ENCODE measurements around the gene SOX12. TPM values are rescaled to one million over a fixed set of nuclear protein-coding genes. Genes with fewer than 3 reads are reported as not detected.

Gene SOX12
- total RNA-seq, 2 experiments from 2014 or later, result 11.6 to 11.9 TPM

- H3K36me3 Mint-ChIP-seq (ENCODE audit: low read depth), result peaks cover 4% of the 10 kb centered on the region
- H3K4me3 ChIP-seq (ENCODE audit: low read length), result no peak overlapping the region
- H3K27ac ChIP-seq (ENCODE audit: low read depth in 1 of 2, low read length in 2 of 2), result no peak overlapping the region
- intact Hi-C loops (cut with DNase I, micrococcal nuclease), result no loop called here
- H3K27me3 Mint-ChIP-seq, result no peaks in the 10 kb centered on the region
- CTCF ChIA-PET, result no interaction called here
- POLR2A ChIA-PET, result no interaction called here
- no peak overlapping the region for H3K4me3 Mint-ChIP-seq
- H3K9me3 ChIP-seq (ENCODE audit: control insufficient read depth in 1 of 2, insufficient read depth in 1 of 2, low read length in 2 of 2), result no peaks in the 10 kb centered on the region
- peaks cover 16% of the 10 kb centered on the region for H3K4me1 Mint-ChIP-seq (ENCODE audit: low read depth)
- no peak overlapping the region for H3K27ac Mint-ChIP-seq
- H3K9me3 Mint-ChIP-seq, result no peaks in the 10 kb centered on the region
- H3K4me1 ChIP-seq (ENCODE audit: insufficient read depth, low read length), result peaks cover 15% of the 10 kb centered on the region
- H3K27me3 ChIP-seq (ENCODE audit: control insufficient read depth in 1 of 2, insufficient read depth in 2 of 2, low read length in 2 of 2), result no peaks in the 10 kb centered on the region
- ATAC-seq (ENCODE audit: poor library complexity) (no peak), DNase-seq (no peak)
- TF ChIP-seq, protein P1, sequence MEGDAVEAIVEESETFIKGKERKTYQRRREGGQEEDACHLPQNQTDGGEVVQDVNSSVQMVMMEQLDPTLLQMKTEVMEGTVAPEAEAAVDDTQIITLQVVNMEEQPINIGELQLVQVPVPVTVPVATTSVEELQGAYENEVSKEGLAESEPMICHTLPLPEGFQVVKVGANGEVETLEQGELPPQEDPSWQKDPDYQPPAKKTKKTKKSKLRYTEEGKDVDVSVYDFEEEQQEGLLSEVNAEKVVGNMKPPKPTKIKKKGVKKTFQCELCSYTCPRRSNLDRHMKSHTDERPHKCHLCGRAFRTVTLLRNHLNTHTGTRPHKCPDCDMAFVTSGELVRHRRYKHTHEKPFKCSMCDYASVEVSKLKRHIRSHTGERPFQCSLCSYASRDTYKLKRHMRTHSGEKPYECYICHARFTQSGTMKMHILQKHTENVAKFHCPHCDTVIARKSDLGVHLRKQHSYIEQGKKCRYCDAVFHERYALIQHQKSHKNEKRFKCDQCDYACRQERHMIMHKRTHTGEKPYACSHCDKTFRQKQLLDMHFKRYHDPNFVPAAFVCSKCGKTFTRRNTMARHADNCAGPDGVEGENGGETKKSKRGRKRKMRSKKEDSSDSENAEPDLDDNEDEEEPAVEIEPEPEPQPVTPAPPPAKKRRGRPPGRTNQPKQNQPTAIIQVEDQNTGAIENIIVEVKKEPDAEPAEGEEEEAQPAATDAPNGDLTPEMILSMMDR (IDR thresholded peaks at IDR 0.05), result no peak
- peaks cover 1% of the 10 kb centered on the region for H3K36me3 ChIP-seq (ENCODE audit: insufficient read depth, low read length)
Observed at GRCh38 chr20:305745-306144, 19.6 kb upstream of the SOX12 start.

GRCh38 chr20:308427-309038 is 16.8 kb upstream of the SOX12 start:
- ChIA-PET POLR2A (interaction anchor here (3.3 kb wide), 1 partner anchor 10 kb away, joined by 18 read pairs; the partner anchor contains the start of gene ZCCHC3), CTCF (interaction anchor here (1.6 kb wide), 1 partner anchor 22 kb away, joined by 4 read pairs; no protein-coding TSS in a partner anchor)

GRCh38 chr20:309306-309840 is 16.0 kb upstream of the SOX12 start:
- H3K4me3 ChIP-seq (ENCODE audit: low read length), result no peak overlapping the region
- H3K27ac ChIP-seq (ENCODE audit: low read depth in 1 of 2, low read length in 2 of 2), result no peak overlapping the region
- CTCF ChIA-PET, result interaction anchor here (1.6 kb wide), 1 partner anchor 21 kb away, joined by 4 read pairs; no protein-coding TSS in a partner anchor
- Mint-ChIP-seq H3K27ac (no peak overlapping the region), H3K9me3 (no peaks in the 10 kb centered on the region), H3K4me3 (no peak overlapping the region), H3K27me3 (no peaks in the 10 kb centered on the region), H3K36me3 (ENCODE audit: low read depth) (no peaks in the 10 kb centered on the region), H3K4me1 (ENCODE audit: low read depth) (peaks cover 14% of the 10 kb centered on the region)
- no peak for DNase-seq
- H3K27me3 ChIP-seq (ENCODE audit: control insufficient read depth in 1 of 2, insufficient read depth in 2 of 2, low read length in 2 of 2), result no peaks in the 10 kb centered on the region
- peaks cover 12% of the 10 kb centered on the region for H3K4me1 ChIP-seq (ENCODE audit: insufficient read depth, low read length)
- POLR2A ChIA-PET, result interaction anchor here (3.3 kb wide), 1 partner anchor 11 kb away, joined by 18 read pairs; the partner anchor contains the start of gene ZCCHC3
- no peaks in the 10 kb centered on the region for H3K36me3 ChIP-seq (ENCODE audit: insufficient read depth, low read length)
- no peak for ATAC-seq (ENCODE audit: poor library complexity)
- intact Hi-C loops (cut with DNase I, micrococcal nuclease), result no loop called here
- H3K9me3 ChIP-seq (ENCODE audit: control insufficient read depth in 1 of 2, insufficient read depth in 1 of 2, low read length in 2 of 2), result no peaks in the 10 kb centered on the region
- TF ChIP-seq, protein P1 (IDR thresholded peaks at IDR 0.05), result no peak

More at GRCh38 chr20:308427-309038, 16.8 kb upstream of the SOX12 start:
- H3K36me3 Mint-ChIP-seq (ENCODE audit: low read depth), result no peaks in the 10 kb centered on the region
- Histone ChIP-seq H3K4me3 (ENCODE audit: low read length) (no peak overlapping the region), H3K4me1 (ENCODE audit: insufficient read depth, low read length) (peaks cover 12% of the 10 kb centered on the region), H3K27me3 (ENCODE audit: control insufficient read depth in 1 of 2, insufficient read depth in 2 of 2, low read length in 2 of 2) (no peaks in the 10 kb centered on the region), H3K36me3 (ENCODE audit: insufficient read depth, low read length) (no peaks in the 10 kb centered on the region), H3K27ac (ENCODE audit: low read depth in 1 of 2, low read length in 2 of 2) (no peak overlapping the region), H3K9me3 (ENCODE audit: control insufficient read depth in 1 of 2, insufficient read depth in 1 of 2, low read length in 2 of 2) (no peaks in the 10 kb centered on the region)
- no peak for ATAC-seq (ENCODE audit: poor library complexity)
- TF ChIP-seq, protein P1 (IDR thresholded peaks at IDR 0.05), result no peak
- intact Hi-C loops (cut with DNase I, micrococcal nuclease), result no loop called here
- peaks cover 14% of the 10 kb centered on the region for H3K4me1 Mint-ChIP-seq (ENCODE audit: low read depth)
- H3K27ac Mint-ChIP-seq, result no peak overlapping the region
- H3K27me3 Mint-ChIP-seq, result no peaks in the 10 kb centered on the region
- H3K4me3 Mint-ChIP-seq, result no peak overlapping the region
- H3K9me3 Mint-ChIP-seq, result no peaks in the 10 kb centered on the region
- no peak for DNase-seq

All from CD4-positive, alpha-beta T cell (primary cell).